Colonic mucosa (tissue), 4 donors: ENCODE results near the gene RNF187. TPM values are rescaled to one million over a fixed set of nuclear protein-coding genes. Genes with fewer than 3 reads are reported as not detected.

ENCODE experiments used
- DNase-seq: peaks from one replicate; pipeline ENCODE4 v3.0.0-alpha.2; 2020
- H3K27ac ChIP-seq: fragments of 200-600 bp; one replicate; pipeline ENCODE4 v1.8.0; 2021
- H3K27me3 ChIP-seq: fragments of 200-600 bp; one replicate; pipeline ENCODE4 v1.8.0; 2021
- H3K36me3 ChIP-seq: fragments of 200-600 bp; one replicate; pipeline ENCODE4 v1.8.0; 2021
- H3K4me1 ChIP-seq: fragments of 200-600 bp; one replicate; pipeline ENCODE4 v1.8.0; 2021; ENCODE audit warnings: mild to moderate bottlenecking
- H3K4me3 ChIP-seq: fragments of 200-600 bp; one replicate; pipeline ENCODE4 v1.8.0; 2021
- H3K9ac ChIP-seq, 2 donors: one replicate each; pipeline ENCODE4 v1.7.0; 2013; ENCODE audit warnings: control low read depth in 2 of 2, low read depth in 2 of 2, low read length in 2 of 2
- H3K9me3 ChIP-seq: fragments of 200-600 bp; one replicate; pipeline ENCODE4 v1.8.0; 2021
- intact Hi-C: fragments of 100-400 bp; cut with DNase I; formaldehyde crosslinking; loops from one replicate; pipeline ENCODE4 v1.14.1; 2022
- total RNA-seq, 2 donors: library from RNA; stranded (reverse); fragmentation: NEBNext Ultra II Directional in 1 of 2; extraction: Animal tissue kit (Norgen Biotek cat#: 25700) in 1 of 2; gene quantifications; one replicate each; pipeline ENCODE4 v1.2.1, GENCODE V29; 2021
- TF ChIP-seq, protein P1 (sequence below): fragments of 200-600 bp; IDR thresholded peaks from one replicate; pipeline ENCODE4 v1.8.0; 2022; ENCODE audit warnings: antibody characterized with exemption, mild to moderate bottlenecking
- donor health status: healthy.
- donor health status: DM: no; HTN: no; CAD: no.
- donor health status: DM: no; HTN: no; CAD: no.

Gene RNF187
- total RNA-seq, 2 donors from 2014 or later: 84.5 to 97.5 TPM

- TF ChIP-seq, protein P1, sequence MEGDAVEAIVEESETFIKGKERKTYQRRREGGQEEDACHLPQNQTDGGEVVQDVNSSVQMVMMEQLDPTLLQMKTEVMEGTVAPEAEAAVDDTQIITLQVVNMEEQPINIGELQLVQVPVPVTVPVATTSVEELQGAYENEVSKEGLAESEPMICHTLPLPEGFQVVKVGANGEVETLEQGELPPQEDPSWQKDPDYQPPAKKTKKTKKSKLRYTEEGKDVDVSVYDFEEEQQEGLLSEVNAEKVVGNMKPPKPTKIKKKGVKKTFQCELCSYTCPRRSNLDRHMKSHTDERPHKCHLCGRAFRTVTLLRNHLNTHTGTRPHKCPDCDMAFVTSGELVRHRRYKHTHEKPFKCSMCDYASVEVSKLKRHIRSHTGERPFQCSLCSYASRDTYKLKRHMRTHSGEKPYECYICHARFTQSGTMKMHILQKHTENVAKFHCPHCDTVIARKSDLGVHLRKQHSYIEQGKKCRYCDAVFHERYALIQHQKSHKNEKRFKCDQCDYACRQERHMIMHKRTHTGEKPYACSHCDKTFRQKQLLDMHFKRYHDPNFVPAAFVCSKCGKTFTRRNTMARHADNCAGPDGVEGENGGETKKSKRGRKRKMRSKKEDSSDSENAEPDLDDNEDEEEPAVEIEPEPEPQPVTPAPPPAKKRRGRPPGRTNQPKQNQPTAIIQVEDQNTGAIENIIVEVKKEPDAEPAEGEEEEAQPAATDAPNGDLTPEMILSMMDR: no peak
- Histone ChIP-seq H3K4me3 (no peak overlapping the region), H3K27me3 (no peaks in the 10 kb centered on the region)
Measured at GRCh38 chr1:228541725-228542124, 54.5 kb downstream of the RNF187 start.

GRCh38 chr1:228542376-228542775 lies 55.2 kb downstream of the RNF187 start:
- no peak overlapping the region for H3K27ac ChIP-seq
- intact Hi-C loops: no loop called here
- H3K9ac ChIP-seq: no peak overlapping the region
- H3K27me3 ChIP-seq: no peaks in the 10 kb centered on the region
- H3K4me3 ChIP-seq: no peak overlapping the region
- no peaks in the 10 kb centered on the region for H3K4me1 ChIP-seq
- H3K36me3 ChIP-seq: no peaks in the 10 kb centered on the region
- DNase-seq: no peak
- H3K9me3 ChIP-seq: no peaks in the 10 kb centered on the region
- TF ChIP-seq, protein P1: no peak

More at GRCh38 chr1:228541725-228542124, 54.5 kb downstream of the RNF187 start:
- no peak for DNase-seq
- no peak overlapping the region for H3K9ac ChIP-seq
- no peaks in the 10 kb centered on the region for H3K9me3 ChIP-seq
- intact Hi-C loops: no loop called here
- H3K36me3 ChIP-seq: no peaks in the 10 kb centered on the region
- no peak overlapping the region for H3K27ac ChIP-seq
- no peaks in the 10 kb centered on the region for H3K4me1 ChIP-seq

GRCh38 chr1:228542981-228543380 lies 55.8 kb downstream of the RNF187 start:
- TF ChIP-seq, protein P1: no peak
- Histone ChIP-seq H3K27me3 (no peaks in the 10 kb centered on the region), H3K36me3 (no peaks in the 10 kb centered on the region), H3K27ac (no peak overlapping the region), H3K4me1 (no peaks in the 10 kb centered on the region), H3K9me3 (no peaks in the 10 kb centered on the region), H3K4me3 (no peak overlapping the region), H3K9ac (no peak overlapping the region)
- intact Hi-C loops: no loop called here
- no peak for DNase-seq

DNA sequence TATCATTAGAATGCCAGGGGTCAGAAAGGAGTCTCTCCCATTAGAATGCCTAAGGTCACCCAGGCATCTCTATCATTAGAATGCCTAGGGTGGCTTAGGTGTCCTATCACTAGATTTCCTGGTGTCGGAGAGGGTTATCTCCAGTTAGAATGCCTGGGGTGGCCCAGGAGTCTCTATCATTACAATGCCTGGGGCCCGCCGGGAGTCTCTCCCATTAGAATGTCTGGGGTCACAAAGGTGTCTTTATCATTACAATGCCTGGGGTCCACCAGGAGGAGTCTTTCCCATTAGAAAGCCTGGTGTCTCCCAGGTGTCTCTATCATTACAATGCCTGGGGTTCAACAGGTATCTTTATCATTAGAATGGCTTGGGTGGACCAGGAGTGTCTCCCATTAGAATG lies 56.2 kb downstream of the RNF187 start:
- Histone ChIP-seq H3K27me3 (no peaks in the 10 kb centered on the region), H3K4me1 (no peaks in the 10 kb centered on the region), H3K36me3 (no peaks in the 10 kb centered on the region), H3K27ac (no peak overlapping the region), H3K9me3 (no peaks in the 10 kb centered on the region), H3K9ac (no peak overlapping the region), H3K4me3 (no peak overlapping the region)
- TF ChIP-seq, protein P1: no peak
- no peak for DNase-seq
- intact Hi-C loops: no loop called here

- Histone ChIP-seq H3K9ac (no peak overlapping the region), H3K4me1 (no peaks in the 10 kb centered on the region), H3K4me3 (no peak overlapping the region), H3K9me3 (no peaks in the 10 kb centered on the region), H3K27me3 (no peaks in the 10 kb centered on the region), H3K36me3 (no peaks in the 10 kb centered on the region), H3K27ac (no peak overlapping the region)
- TF ChIP-seq, protein P1: no peak
- no peak for DNase-seq
- intact Hi-C loops: no loop called here
Measured at GRCh38 chr1:228544021-228544850, 57.1 kb downstream of the RNF187 start.
